Loucy (cell line): ENCODE results near the gene XRN2.

Source experiments
- H2AFZ ChIP-seq: fragments of 200-600 bp; sonication (generic); 2 replicates; pipeline ENCODE4 v1.6.0; 2016; ENCODE audit warnings: antibody characterized with exemption, mild to moderate bottlenecking, low read length, moderate library complexity
- H3F3A ChIP-seq: fragments of 200-600 bp; 2 replicates; pipeline ENCODE4 v1.6.0; 2016; ENCODE audit warnings: antibody characterized with exemption, low read depth, mild to moderate bottlenecking
- H3K27me3 ChIP-seq: fragments of 200-600 bp; sonication (generic); 2 replicates; pipeline ENCODE4 v1.6.1; 2014; ENCODE audit warnings: low read length, mild to moderate bottlenecking; ENCODE audit not compliant: insufficient read depth, poor library complexity, severe bottlenecking
- H3K36me3 ChIP-seq: fragments of 200-600 bp; sonication (generic); 2 replicates; pipeline ENCODE4 v1.6.1; 2016; ENCODE audit warnings: low read length; ENCODE audit not compliant: insufficient read depth
- H3K4me1 ChIP-seq: fragments of 200-600 bp; sonication (generic); 2 replicates; pipeline ENCODE4 v1.5.1; 2014; ENCODE audit warnings: low read length, mild to moderate bottlenecking; ENCODE audit not compliant: insufficient read depth, poor library complexity, severe bottlenecking
- H3K4me2 ChIP-seq: fragments of 200-600 bp; sonication (generic); 2 replicates; pipeline ENCODE4 v1.6.0; 2014; ENCODE audit warnings: antibody characterized with exemption, low read length, low read depth, mild to moderate bottlenecking; ENCODE audit not compliant: poor library complexity, severe bottlenecking
- H3K4me3 ChIP-seq: fragments of 200-600 bp; sonication (generic); 2 replicates; pipeline ENCODE4 v1.5.1; 2014; ENCODE audit warnings: low read length, mild to moderate bottlenecking, mixed read lengths; ENCODE audit not compliant: poor library complexity, severe bottlenecking
- H3K79me2 ChIP-seq: fragments of 200-600 bp; sonication (generic); 2 replicates; pipeline ENCODE4 v1.6.1; 2014; ENCODE audit warnings: low read length; ENCODE audit not compliant: insufficient read depth
- H3K9ac ChIP-seq: fragments of 200-600 bp; sonication (generic); 2 replicates; pipeline ENCODE4 v1.6.0; 2014; ENCODE audit warnings: mild to moderate bottlenecking, low read depth, low read length, moderate library complexity; ENCODE audit not compliant: poor library complexity, severe bottlenecking
- H3K9me2 ChIP-seq: fragments of 200-600 bp; sonication (generic); replicated peaks from 2 replicates; pipeline ENCODE4 v1.6.1; 2016; ENCODE audit warnings: low read depth, low read length, mixed read lengths
- H3K9me3 ChIP-seq: fragments of 200-600 bp; sonication (generic); 2 replicates; pipeline ENCODE4 v1.6.1; 2014; ENCODE audit warnings: mild to moderate bottlenecking, antibody characterized with exemption, low read length, low read depth; ENCODE audit not compliant: insufficient read depth
- H4K20me1 ChIP-seq: fragments of 200-600 bp; sonication (generic); 2 replicates; pipeline ENCODE4 v1.6.0; 2014; ENCODE audit warnings: antibody characterized with exemption, low read length, mild to moderate bottlenecking; ENCODE audit not compliant: insufficient read depth, poor library complexity, severe bottlenecking
- EZH2phosphoT487 ChIP-seq: fragments of 200-600 bp; IDR thresholded peaks from 2 replicates; pipeline ENCODE4 v1.6.1; 2018; ENCODE audit warnings: antibody characterized with exemption, mild to moderate bottlenecking, moderate library complexity, borderline replicate concordance
- TF ChIP-seq, protein P1 (sequence below): fragments of 200-600 bp; sonication (generic); conservative IDR thresholded peaks from 2 replicates; pipeline ENCODE4 v1.5.1; 2014; ENCODE audit warnings: mild to moderate bottlenecking, antibody characterized with exemption, low read length

The XRN2 gene

DNA sequence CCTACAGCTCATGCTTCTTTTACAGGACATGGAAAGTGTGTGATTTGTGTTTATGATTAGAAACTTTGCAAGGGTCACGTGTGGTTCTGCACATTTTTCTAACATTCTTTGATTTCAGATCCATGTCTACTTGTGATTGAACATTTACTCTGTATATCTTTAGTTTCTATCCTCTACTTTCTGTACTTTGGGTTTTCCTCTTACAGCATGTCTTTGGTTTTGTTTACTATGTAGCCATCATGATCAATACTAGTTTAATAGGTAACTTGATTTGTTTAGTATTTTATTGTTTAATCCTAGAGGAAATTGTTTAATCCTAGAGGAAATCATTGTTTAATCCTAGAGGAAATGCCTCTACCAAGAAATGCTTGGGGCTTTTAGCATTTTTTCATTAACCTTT lies 41.8 kb downstream of the XRN2 start:
- H3K9me3 ChIP-seq, result no peaks in the 10 kb centered on the region
- H2AFZ ChIP-seq, result no peak overlapping the region
- H3F3A ChIP-seq, result no peaks in the 10 kb centered on the region
- no peaks in the 10 kb centered on the region for H3K4me1 ChIP-seq
- no peaks in the 10 kb centered on the region for H3K27me3 ChIP-seq
- peaks cover 3% of the 10 kb centered on the region for H4K20me1 ChIP-seq
- H3K36me3 ChIP-seq, result peaks cover 85% of the 10 kb centered on the region
- no peak overlapping the region for H3K4me2 ChIP-seq
- H3K79me2 ChIP-seq, result no peaks in the 10 kb centered on the region
- H3K4me3 ChIP-seq, result no peak overlapping the region
- no peak overlapping the region for H3K9ac ChIP-seq
- no peak for TF ChIP-seq EZH2phosphoT487
- TF ChIP-seq, protein P1, sequence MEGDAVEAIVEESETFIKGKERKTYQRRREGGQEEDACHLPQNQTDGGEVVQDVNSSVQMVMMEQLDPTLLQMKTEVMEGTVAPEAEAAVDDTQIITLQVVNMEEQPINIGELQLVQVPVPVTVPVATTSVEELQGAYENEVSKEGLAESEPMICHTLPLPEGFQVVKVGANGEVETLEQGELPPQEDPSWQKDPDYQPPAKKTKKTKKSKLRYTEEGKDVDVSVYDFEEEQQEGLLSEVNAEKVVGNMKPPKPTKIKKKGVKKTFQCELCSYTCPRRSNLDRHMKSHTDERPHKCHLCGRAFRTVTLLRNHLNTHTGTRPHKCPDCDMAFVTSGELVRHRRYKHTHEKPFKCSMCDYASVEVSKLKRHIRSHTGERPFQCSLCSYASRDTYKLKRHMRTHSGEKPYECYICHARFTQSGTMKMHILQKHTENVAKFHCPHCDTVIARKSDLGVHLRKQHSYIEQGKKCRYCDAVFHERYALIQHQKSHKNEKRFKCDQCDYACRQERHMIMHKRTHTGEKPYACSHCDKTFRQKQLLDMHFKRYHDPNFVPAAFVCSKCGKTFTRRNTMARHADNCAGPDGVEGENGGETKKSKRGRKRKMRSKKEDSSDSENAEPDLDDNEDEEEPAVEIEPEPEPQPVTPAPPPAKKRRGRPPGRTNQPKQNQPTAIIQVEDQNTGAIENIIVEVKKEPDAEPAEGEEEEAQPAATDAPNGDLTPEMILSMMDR, result no peak
- no peaks in the 10 kb centered on the region for H3K9me2 ChIP-seq

DNA sequence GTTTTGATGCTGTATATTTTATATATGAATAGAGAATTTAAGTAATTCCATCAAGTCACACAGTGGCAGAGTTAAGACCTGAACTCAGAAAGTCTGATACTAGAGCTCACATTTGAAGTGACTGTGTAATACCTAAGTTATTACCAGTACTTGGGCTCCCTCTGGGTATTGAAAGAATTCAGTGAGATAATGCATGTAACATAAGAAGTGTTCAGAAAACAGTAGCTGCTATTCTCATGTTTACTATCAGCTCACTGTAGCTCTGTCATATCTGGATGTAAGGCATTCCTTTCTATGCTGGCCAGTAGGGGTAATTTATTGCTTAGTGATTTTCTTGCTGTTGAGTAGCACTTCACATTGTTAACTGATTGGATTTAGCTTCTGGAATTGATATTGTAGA lies 49.6 kb downstream of the XRN2 start:
- Histone ChIP-seq H3K9me2 (no peaks in the 10 kb centered on the region), H3K36me3 (peaks cover 74% of the 10 kb centered on the region), H3K4me3 (no peak overlapping the region), H3K9ac (no peak overlapping the region), H3K27me3 (no peaks in the 10 kb centered on the region), H3K4me2 (no peak overlapping the region), H3K4me1 (no peaks in the 10 kb centered on the region), H2AFZ (no peak overlapping the region), H3K9me3 (no peaks in the 10 kb centered on the region), H4K20me1 (no peaks in the 10 kb centered on the region), H3K79me2 (no peaks in the 10 kb centered on the region), H3F3A (no peaks in the 10 kb centered on the region)
- TF ChIP-seq, protein P1, result no peak
- TF ChIP-seq EZH2phosphoT487, result no peak

DNA sequence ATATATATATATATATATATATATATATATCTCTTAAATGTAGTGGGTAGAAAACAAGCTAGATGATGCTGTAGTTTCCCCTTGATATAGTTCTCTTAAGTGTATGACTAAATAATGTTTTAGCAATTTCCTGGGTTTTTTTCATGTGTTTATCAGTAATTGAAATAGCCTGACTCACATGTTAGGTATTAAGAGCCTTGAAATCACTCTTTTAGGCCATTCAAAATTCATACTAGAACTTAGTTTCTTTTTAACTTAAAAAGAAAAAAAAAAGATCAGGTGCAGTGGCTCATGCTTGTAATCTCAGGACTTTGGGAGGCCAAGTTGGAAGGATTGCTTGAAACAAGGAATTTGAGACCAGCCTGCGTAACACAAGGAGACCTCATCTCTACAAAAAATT lies 50.1 kb downstream of the XRN2 start:
- Histone ChIP-seq H3K9me2 (no peaks in the 10 kb centered on the region), H3K79me2 (no peaks in the 10 kb centered on the region), H2AFZ (no peak overlapping the region), H3K4me3 (no peak overlapping the region), H3F3A (no peaks in the 10 kb centered on the region), H3K36me3 (peaks cover 74% of the 10 kb centered on the region), H3K9me3 (no peaks in the 10 kb centered on the region), H3K4me2 (no peak overlapping the region), H3K4me1 (no peaks in the 10 kb centered on the region), H3K9ac (no peak overlapping the region), H4K20me1 (no peaks in the 10 kb centered on the region), H3K27me3 (no peaks in the 10 kb centered on the region)
- TF ChIP-seq, protein P1, result no peak
- no peak for TF ChIP-seq EZH2phosphoT487
